ENCODE data around the gene ZNF473. TPM values are rescaled to one million over a fixed set of nuclear protein-coding genes. Genes with fewer than 3 reads are reported as not detected.

Gene ZNF473
- total and polyA plus RNA-seq, 2 donors (not counting 3 experiments of a cell fraction or from before 2014, with no cell fraction given) = 3.8 to 8.7 TPM

DNA sequence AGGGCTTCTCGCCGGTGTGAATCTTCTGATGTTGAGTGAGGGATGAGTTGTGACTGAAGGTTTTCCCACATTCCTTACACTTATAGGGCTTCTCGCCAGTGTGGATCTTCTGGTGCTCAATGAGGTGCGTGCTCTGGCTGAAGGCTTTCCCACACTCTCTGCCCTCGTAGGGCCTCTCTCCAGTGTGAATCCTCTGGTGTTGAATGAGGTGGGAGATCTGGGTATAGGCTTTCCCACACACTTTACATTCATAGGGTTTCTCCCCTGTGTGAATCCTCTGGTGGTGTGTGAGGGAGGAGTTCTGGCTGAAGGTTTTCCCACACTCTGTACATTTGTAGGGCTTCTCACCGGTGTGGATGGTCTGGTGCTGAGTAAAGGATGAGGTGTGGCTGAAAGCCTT lies 33.2 kb downstream of the ZNF473 start:
- Histone ChIP-seq H3K4me1 (ENCODE audit: control insufficient read depth, extremely low read depth, insufficient read depth, low read length) (no peaks in the 10 kb centered on the region), H3K4me2 (ENCODE audit: insufficient read depth, low read length) (no peak overlapping the region), H2AFZ (ENCODE audit: low read depth, low read length) (no peak overlapping the region), H3K9ac (replicated peaks; ENCODE audit: extremely low read depth, insufficient read depth, low read length) (no peak overlapping the region), H3K4me3 (replicated peaks in 1 of 3; ENCODE audit: insufficient read depth in 1 of 3, low read depth in 1 of 3, low read length in 3 of 3) (no peak overlapping the region), H3K9me1 (replicated peaks; ENCODE audit: control insufficient read depth, extremely low read depth, insufficient read depth, low read length) (no peaks in the 10 kb centered on the region), H3K79me2 (ENCODE audit: control insufficient read depth, insufficient read depth, low read length) (no peaks in the 10 kb centered on the region), H3K27me3 (ENCODE audit: control insufficient read depth in 2 of 2, insufficient read depth in 2 of 2, low read length in 2 of 2) (no peaks in the 10 kb centered on the region), H3K27ac (ENCODE audit: insufficient read depth, low read depth, low read length) (no peak overlapping the region), H4K20me1 (replicated peaks; ENCODE audit: control insufficient read depth, extremely low read depth, insufficient read depth, low read length) (no peaks in the 10 kb centered on the region), H3K9me3 (replicated peaks; ENCODE audit: control insufficient read depth, insufficient read depth, low read length) (peaks cover 15% of the 10 kb centered on the region), H3K36me3 (ENCODE audit: control insufficient read depth in 2 of 2, extremely low read depth in 1 of 2, insufficient read depth in 2 of 2, low read length in 2 of 2) (no peaks in the 10 kb centered on the region)
- ChIA-PET POLR2A (no interaction called here), CTCF (no interaction called here)
- BruUV-seq (replicated peaks) = no TSS peak
- intact Hi-C loops (cut with micrococcal nuclease) = no loop called here
- DNase-seq (ENCODE audit: low read depth, low spot score) = no peak
- dilution Hi-C loops (cut with MboI; ENCODE audit: extremely low pct_ligation_motif_present, low sequenced_read_pairs) = no loop called here
- FAIRE-seq = no peak
- TF ChIP-seq, protein P1, sequence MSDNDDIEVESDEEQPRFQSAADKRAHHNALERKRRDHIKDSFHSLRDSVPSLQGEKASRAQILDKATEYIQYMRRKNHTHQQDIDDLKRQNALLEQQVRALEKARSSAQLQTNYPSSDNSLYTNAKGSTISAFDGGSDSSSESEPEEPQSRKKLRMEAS (IDR thresholded peaks at IDR 0.05; ENCODE audit: insufficient read depth, insufficient read length) = no peak
- TF ChIP-seq, protein P2, sequence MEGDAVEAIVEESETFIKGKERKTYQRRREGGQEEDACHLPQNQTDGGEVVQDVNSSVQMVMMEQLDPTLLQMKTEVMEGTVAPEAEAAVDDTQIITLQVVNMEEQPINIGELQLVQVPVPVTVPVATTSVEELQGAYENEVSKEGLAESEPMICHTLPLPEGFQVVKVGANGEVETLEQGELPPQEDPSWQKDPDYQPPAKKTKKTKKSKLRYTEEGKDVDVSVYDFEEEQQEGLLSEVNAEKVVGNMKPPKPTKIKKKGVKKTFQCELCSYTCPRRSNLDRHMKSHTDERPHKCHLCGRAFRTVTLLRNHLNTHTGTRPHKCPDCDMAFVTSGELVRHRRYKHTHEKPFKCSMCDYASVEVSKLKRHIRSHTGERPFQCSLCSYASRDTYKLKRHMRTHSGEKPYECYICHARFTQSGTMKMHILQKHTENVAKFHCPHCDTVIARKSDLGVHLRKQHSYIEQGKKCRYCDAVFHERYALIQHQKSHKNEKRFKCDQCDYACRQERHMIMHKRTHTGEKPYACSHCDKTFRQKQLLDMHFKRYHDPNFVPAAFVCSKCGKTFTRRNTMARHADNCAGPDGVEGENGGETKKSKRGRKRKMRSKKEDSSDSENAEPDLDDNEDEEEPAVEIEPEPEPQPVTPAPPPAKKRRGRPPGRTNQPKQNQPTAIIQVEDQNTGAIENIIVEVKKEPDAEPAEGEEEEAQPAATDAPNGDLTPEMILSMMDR (IDR thresholded peaks at IDR 0.05; ENCODE audit: extremely low read depth in 1 of 2, insufficient read depth in 1 of 2, low read depth in 1 of 2, low read length in 2 of 2) = no peak
- TF ChIP-seq MYC (IDR thresholded peaks at IDR 0.05; ENCODE audit: low read depth, low read length) (no peak), FOS (IDR thresholded peaks at IDR 0.05; ENCODE audit: borderline replicate concordance, insufficient read depth, low read length) (no peak), GATA2 (IDR thresholded peaks at IDR 0.05; ENCODE audit: insufficient read depth, insufficient read length, low read depth, low read length) (no peak), JUN (IDR thresholded peaks at IDR 0.05; ENCODE audit: borderline replicate concordance, insufficient read depth, insufficient read length, low read depth) (no peak), EZH2 (IDR thresholded peaks at IDR 0.05; ENCODE audit: borderline replicate concordance, low read depth, low read length, severe bottlenecking) (no peak), POLR2A (IDR thresholded peaks at IDR 0.05; ENCODE audit: low read depth, low read length) (no peak), POLR2AphosphoS5 (IDR thresholded peaks at IDR 0.05; ENCODE audit: insufficient read depth, low read depth, low read length) (no peak)
